ENCODE data around the gene AUTS2.

GRCh38 chr7:70751895-70752294 lies 1153.6 kb downstream of the AUTS2 start:
- TF ChIP-seq, protein P1, sequence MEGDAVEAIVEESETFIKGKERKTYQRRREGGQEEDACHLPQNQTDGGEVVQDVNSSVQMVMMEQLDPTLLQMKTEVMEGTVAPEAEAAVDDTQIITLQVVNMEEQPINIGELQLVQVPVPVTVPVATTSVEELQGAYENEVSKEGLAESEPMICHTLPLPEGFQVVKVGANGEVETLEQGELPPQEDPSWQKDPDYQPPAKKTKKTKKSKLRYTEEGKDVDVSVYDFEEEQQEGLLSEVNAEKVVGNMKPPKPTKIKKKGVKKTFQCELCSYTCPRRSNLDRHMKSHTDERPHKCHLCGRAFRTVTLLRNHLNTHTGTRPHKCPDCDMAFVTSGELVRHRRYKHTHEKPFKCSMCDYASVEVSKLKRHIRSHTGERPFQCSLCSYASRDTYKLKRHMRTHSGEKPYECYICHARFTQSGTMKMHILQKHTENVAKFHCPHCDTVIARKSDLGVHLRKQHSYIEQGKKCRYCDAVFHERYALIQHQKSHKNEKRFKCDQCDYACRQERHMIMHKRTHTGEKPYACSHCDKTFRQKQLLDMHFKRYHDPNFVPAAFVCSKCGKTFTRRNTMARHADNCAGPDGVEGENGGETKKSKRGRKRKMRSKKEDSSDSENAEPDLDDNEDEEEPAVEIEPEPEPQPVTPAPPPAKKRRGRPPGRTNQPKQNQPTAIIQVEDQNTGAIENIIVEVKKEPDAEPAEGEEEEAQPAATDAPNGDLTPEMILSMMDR (IDR thresholded peaks at IDR 0.05; ENCODE audit: poor library complexity, severe bottlenecking): no peak
- TF ChIP-seq EP300 (conservative IDR thresholded peaks at IDR 0.05; ENCODE audit: poor library complexity, severe bottlenecking) (no peak), TAF1 (IDR thresholded peaks at IDR 0.05; ENCODE audit: low read depth) (no peak), MXI1 (conservative IDR thresholded peaks at IDR 0.05; ENCODE audit: poor library complexity, severe bottlenecking) (no peak), REST (IDR thresholded peaks at IDR 0.05; ENCODE audit: borderline replicate concordance) (no peak), POLR2AphosphoS5 (IDR thresholded peaks at IDR 0.05) (no peak), SMC3 (conservative IDR thresholded peaks at IDR 0.05; ENCODE audit: poor library complexity) (no peak), RAD21 (conservative IDR thresholded peaks at IDR 0.05) (no peak)
